CD4-positive, alpha-beta T cell treated with Interleukin-10 for 1 hour (primary cell): ENCODE measurements around the gene SYNGR2.
"Not testable (repeated sequence)": the region's sequence is repeated elsewhere in the genome, so short reads cannot be mapped to it uniquely, and the experiment has no call there.

ENCODE experiments used
- DNase-seq: peaks from one replicate; pipeline ENCODE4 v3.0.0-alpha.2; 2020

The SYNGR2 gene

GRCh38 chr17:78130437-78131101, 37.8 kb upstream of the SYNGR2 start, which contains the start of gene TMC8:
TSS of gene TMC8 (plus strand) at chr17:78130771. CDS start at chr17:78131589, 818 bp downstream.
- peak; percentile 89 for DNase-seq

GRCh38 chr17:78131172-78132083, 37.0 kb upstream of the SYNGR2 start:
- DNase-seq: peak; percentile 37

GRCh38 chr17:78132084-78132676, 36.2 kb upstream of the SYNGR2 start:
- peak; percentile 80 for DNase-seq

DNA sequence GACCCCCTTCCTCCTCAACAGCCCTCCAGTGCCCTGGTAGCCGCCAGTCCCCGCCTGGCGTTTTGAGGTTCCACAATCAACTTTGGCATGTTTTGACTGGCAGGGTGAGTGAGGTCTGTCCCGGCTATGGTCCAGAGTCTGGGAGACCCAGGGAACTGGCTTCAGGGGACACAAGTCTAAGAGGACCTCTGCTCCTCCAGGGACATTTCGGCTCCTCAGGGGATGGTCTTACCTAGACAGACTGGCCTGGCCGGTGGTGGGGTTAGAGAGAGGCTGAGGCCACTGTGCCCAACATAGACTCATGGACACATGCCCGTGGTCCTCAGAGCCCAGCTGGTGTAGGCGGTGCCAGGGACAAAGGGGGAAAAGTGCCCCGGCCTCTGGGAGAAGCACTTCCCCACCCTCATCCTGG, 35.6 kb upstream of the SYNGR2 start:
- no peak for DNase-seq

DNA sequence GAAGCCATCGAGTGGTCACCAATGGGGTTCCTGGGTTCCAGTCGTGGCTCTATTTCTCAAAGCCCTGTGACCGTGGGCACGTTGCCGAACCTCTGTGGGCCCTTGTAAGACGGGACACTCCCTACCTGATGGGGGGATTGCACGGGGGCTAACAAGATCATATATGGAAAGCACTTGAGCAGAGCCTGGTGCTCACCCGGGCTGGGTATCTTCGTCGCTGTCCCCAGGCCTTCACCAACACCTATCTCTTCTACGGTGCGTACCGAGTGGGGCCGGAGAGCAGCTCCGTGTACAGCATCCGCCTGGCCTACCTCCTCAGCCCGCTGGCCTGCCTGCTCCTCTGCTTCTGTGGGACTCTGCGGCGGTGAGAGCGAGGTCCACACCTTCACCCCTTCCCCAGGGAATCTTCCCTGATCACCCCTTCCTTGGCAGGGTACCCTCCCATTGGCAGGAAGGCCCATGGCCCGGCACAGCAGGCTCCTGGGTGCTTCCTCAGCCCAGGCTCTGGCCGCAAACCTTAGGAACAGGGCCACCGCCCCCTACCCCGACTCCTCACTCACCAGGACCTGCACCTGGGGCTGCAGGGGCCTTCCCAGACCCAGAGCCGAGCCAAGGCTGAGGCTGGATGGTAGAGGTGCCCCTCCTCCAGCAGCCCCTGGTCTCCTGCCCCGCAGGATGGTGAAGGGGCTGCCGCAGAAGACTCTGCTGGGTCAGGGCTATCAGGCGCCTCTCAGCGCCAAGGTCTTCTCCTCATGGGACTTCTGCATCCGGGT, 35.0 kb upstream of the SYNGR2 start:
- DNase-seq: no peak

GRCh38 chr17:78133971-78134898, 34.1 kb upstream of the SYNGR2 start:
- peak; percentile 89 for DNase-seq

- no peak for DNase-seq
Measured at GRCh38 chr17:78134899-78135385, 33.4 kb upstream of the SYNGR2 start.

DNA sequence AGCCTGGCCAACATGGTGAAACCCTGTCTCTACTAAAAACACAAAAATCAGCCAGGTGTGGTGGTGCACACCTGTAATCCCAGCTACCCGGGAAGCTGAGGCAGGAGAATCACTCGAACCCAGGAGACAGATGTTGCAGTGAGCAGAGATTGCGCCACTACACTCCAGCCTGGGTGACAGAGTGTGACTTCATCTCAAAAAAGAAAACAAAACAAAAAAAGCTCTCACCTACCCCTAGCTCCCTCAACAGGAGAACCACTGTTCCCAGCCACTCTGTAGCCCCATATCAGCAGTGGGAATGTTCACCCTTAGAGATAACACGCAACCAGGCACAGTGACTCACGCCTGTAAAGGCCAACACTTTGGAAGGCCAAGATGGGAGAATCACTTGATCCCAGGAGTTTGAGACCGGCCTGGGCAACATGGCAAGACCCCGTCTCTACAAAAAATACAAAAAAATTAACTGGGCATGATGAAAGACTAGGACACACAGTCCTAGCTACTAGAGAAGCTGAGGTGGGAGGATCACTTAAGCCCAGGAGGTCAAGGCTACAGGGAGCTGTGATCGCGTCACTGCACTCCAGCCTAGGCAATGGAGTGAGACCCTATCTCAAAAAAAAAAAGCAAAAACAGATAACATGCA, 32.4 kb upstream of the SYNGR2 start:
- no peak for DNase-seq

GRCh38 chr17:78137392-78138203, 30.8 kb upstream of the SYNGR2 start:
- DNase-seq: peak; percentile 44

DNA sequence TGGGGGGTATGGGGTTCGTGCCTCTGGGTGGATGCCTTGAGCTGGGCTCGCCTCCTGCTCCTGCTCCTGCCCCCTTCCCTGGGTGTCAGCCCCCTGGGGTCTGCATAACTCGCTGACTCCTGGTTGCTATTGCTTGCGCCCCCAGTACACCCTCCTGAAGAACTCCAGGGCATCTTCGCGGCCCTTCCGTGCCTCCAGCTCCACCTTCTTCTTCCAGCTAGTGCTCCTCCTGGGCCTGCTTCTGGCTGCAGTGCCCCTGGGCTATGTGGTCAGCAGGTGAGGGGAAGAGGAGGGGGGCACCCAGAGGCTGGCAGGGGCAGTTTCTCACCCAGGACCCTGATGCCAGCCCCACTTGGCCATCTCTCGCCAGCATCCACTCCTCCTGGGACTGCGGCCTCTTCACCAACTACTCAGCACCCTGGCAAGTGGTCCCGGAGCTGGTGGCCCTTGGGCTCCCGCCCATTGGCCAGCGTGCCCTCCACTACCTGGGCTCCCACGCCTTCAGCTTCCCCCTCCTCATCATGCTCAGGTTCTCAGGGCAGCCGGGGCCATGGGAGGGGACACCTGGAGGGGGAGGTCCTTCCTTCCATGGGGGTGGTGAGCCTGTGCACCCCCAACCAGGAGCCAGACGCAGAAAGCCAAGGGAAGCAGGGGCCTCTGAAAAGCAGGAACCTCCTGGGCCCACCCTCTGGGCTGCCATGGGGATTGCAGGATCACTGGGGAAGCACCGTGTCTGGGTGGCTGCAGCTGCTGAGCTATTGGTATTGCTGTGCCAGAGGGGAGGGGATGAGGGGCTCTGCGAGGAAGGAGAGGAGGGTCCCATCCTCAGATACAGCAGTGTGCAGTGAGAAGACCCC, 29.9 kb upstream of the SYNGR2 start:
- no peak for DNase-seq

GRCh38 chr17:78139861-78140168, 28.6 kb upstream of the SYNGR2 start:
- DNase-seq: not testable (repeated sequence)

DNA sequence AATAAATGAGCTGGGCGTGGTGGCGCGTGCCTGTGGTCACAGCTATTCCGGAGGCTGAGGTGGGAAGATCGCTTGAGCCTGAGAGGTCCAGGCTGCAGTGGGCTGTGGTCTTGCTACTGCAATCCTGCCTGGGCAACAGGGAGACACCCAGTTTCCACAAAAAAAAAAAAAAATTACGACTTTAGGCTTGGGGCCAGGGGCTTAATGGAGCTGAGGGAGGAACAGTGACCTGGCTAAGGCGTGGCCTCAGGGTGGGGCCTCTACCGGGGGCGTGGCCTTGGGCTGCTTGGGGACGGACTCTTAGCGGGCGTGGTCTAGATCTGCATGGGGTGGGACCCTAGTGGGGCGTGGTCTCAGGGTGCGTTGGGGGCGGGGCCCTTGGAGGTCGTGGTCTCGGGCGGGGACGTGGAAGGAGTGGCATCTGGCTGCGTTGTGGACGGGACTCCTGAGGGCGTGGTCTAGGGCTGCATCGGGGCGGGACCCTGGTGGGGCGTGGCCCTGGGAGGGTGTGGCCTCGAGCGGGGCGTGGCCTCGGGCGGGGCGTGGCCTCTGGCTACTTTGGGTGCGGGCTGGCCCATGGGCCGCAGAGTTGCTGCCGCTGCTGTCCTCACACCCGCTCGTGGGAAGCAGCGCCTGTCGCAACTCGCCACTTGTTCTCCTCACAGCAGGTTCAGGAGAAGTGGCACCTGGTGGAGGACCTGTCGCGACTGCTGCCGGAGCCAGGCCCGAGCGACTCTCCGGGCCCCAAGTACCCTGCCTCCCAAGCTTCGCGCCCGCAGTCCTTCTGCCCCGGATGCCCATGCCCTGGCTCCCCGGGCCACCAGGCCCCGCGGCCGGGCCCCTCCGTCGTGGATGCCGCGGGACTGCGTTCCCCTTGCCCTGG, 28.0 kb upstream of the SYNGR2 start:
- DNase-seq: peak; percentile 97

- no peak for DNase-seq
Measured at GRCh38 chr17:78141437-78142118, 26.8 kb upstream of the SYNGR2 start.

DNA sequence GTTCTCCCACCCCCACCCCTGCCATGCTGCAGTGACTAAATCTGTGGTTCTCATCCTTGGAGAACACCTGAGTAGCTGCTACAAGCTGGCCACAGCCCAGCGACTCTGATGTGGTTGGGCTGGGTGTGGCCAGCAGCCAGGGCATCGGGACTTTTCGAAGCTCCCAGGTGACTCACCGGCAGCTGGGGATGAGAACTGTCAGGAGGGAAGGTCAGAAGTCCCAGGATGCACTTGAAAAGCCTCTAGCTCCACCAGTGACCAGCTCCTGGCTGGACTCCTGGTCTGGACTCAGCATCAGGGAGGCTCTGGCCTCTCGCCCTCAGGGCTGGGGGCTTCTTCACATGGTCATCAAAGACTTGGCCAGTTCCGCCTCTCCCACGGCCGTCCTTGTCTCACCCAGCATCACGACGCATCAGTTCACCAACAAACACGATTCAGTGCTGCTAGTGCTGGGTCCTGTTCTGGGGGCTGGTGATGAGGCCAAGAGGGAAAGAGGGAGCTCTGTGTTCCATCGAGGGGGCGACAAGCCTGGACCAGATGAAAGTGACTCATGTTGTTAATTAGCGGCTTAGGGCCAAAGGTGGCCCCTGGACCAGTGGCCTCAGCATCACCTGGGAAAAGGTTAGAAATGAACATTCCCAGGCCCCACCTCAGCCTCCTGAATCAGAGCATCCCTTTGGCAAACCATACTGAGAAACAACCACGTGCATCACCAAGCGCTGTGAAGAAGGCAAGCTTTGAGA, 26.1 kb upstream of the SYNGR2 start:
- DNase-seq: no peak

- no peak for DNase-seq
Measured at GRCh38 chr17:78143214-78144146, 24.9 kb upstream of the SYNGR2 start.
